Parathyroid adenoma (tissue), 2 donors: ENCODE data around the gene PRPF31.

ENCODE experiments used
- H2AFZ ChIP-seq: fragments of 300-600 bp; sonication (generic); one replicate; pipeline ENCODE4 v1.7.0; 2017; ENCODE audit warnings: antibody characterized with exemption, mild to moderate bottlenecking
- H3K27ac ChIP-seq: fragments of 300-600 bp; sonication (generic); one replicate; pipeline ENCODE4 v1.7.0; 2017
- H3K27me3 ChIP-seq: fragments of 300-600 bp; sonication (generic); one replicate; pipeline ENCODE4 v1.7.0; 2017; ENCODE audit warnings: low read length; ENCODE audit not compliant: control insufficient read depth, insufficient read depth
- H3K36me3 ChIP-seq: fragments of 300-600 bp; sonication (generic); one replicate; pipeline ENCODE4 v1.7.0; 2017; ENCODE audit warnings: low read length; ENCODE audit not compliant: control insufficient read depth, insufficient read depth
- H3K4me1 ChIP-seq: fragments of 300-600 bp; sonication (generic); one replicate; pipeline ENCODE4 v1.7.0; 2017; ENCODE audit warnings: control low read depth
- H3K4me2 ChIP-seq: fragments of 300-600 bp; sonication (generic); one replicate; pipeline ENCODE4 v1.7.0; 2017; ENCODE audit warnings: low read length
- H3K4me3 ChIP-seq: fragments of 300-600 bp; sonication (generic); one replicate; pipeline ENCODE4 v1.7.0; 2017; ENCODE audit warnings: low read depth, low read length
- H3K79me2 ChIP-seq: fragments of 300-600 bp; sonication (generic); one replicate; pipeline ENCODE4 v1.7.0; 2017; ENCODE audit warnings: control low read depth
- H3K9ac ChIP-seq: fragments of 300-600 bp; sonication (generic); one replicate; pipeline ENCODE4 v1.7.0; 2017; ENCODE audit warnings: mild to moderate bottlenecking
- H3K9me3 ChIP-seq: fragments of 300-600 bp; sonication (generic); one replicate; pipeline ENCODE4 v1.7.0; 2017; ENCODE audit warnings: low read length; ENCODE audit not compliant: control insufficient read depth
- CTCF ChIP-seq: fragments of 300-600 bp; sonication (generic); IDR thresholded peaks from one replicate; pipeline ENCODE4 v1.7.0; 2017; ENCODE audit warnings: antibody characterized with exemption, mild to moderate bottlenecking
- donor health status: primary hyperparathyroidism.

Gene PRPF31

DNA sequence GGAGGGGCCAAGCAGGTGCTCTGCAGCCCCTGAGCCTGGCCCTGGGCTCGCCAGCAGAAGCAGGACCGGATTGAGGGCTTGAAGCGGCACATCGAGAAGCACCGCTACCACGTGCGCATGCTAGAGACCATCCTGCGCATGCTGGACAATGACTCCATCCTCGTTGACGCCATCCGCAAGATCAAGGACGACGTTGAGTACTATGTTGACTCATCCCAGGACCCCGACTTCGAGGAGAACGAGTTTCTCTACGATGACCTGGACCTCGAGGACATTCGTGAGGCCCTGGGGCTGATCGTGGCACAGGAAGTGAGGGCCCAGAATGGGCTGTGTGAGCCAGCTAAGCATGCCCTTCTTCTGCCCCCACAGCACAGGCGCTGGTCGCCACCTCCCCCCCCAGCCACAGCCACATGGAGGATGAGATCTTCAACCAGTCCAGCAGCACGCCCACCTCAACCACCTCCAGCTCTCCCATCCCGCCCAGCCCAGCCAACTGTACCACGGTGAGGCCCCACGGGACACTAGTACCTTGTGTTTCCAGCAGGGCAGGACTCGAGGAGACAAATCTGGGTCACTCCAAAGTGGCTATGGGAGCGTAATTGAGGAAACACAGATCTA lies 30.1 kb downstream of the PRPF31 start:
- H3K79me2 ChIP-seq = peaks cover 4% of the 10 kb centered on the region
- H3K9me3 ChIP-seq = no peaks in the 10 kb centered on the region
- H3K4me1 ChIP-seq = no peaks in the 10 kb centered on the region
- H2AFZ ChIP-seq = no peak overlapping the region
- H3K27me3 ChIP-seq = no peaks in the 10 kb centered on the region
- no peak overlapping the region for H3K4me3 ChIP-seq
- H3K27ac ChIP-seq = no peak overlapping the region
- no peak overlapping the region for H3K9ac ChIP-seq
- H3K4me2 ChIP-seq = no peak overlapping the region
- H3K36me3 ChIP-seq = no peaks in the 10 kb centered on the region
- no peak for TF ChIP-seq CTCF

- Histone ChIP-seq H3K27me3 (no peaks in the 10 kb centered on the region), H3K4me1 (no peaks in the 10 kb centered on the region), H3K9ac (no peak overlapping the region), H2AFZ (no peak overlapping the region), H3K4me2 (no peak overlapping the region), H3K79me2 (no peaks in the 10 kb centered on the region), H3K4me3 (no peak overlapping the region), H3K9me3 (no peaks in the 10 kb centered on the region), H3K36me3 (no peaks in the 10 kb centered on the region), H3K27ac (no peak overlapping the region)
- no peak for TF ChIP-seq CTCF
Observed at GRCh38 chr19:54147676-54148075, 32.1 kb downstream of the PRPF31 start.

DNA sequence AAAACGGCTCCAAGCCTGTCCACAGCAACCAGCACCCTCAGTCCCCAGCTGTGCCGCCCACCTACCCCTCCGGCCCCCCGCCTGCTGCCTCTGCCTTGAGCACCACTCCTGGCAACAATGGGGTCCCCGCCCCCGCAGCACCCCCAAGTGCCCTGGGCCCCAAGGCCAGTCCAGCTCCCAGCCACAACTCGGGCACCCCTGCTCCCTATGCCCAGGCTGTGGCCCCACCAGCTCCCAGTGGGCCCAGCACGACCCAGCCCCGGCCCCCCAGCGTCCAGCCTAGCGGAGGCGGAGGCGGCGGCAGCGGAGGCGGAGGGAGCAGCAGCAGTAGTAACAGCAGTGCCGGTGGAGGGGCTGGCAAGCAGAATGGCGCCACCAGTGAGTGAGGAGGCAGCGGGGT lies 32.6 kb downstream of the PRPF31 start:
- Histone ChIP-seq H3K4me2 (no peak overlapping the region), H3K4me1 (no peaks in the 10 kb centered on the region), H3K4me3 (no peak overlapping the region), H3K27ac (no peak overlapping the region), H3K27me3 (no peaks in the 10 kb centered on the region), H3K79me2 (no peaks in the 10 kb centered on the region), H3K9me3 (no peaks in the 10 kb centered on the region), H3K36me3 (no peaks in the 10 kb centered on the region), H2AFZ (no peak overlapping the region), H3K9ac (no peak overlapping the region)
- TF ChIP-seq CTCF = no peak

- H3K27me3 ChIP-seq = no peaks in the 10 kb centered on the region
- H3K36me3 ChIP-seq = no peaks in the 10 kb centered on the region
- no peak for TF ChIP-seq CTCF
- H3K4me2 ChIP-seq = no peak overlapping the region
- H3K4me3 ChIP-seq = no peak overlapping the region
- H3K9ac ChIP-seq = no peak overlapping the region
- H2AFZ ChIP-seq = no peak overlapping the region
- H3K79me2 ChIP-seq = no peaks in the 10 kb centered on the region
- H3K9me3 ChIP-seq = no peaks in the 10 kb centered on the region
- H3K27ac ChIP-seq = no peak overlapping the region
- H3K4me1 ChIP-seq = no peaks in the 10 kb centered on the region
Observed at GRCh38 chr19:54149021-54149812, 33.7 kb downstream of the PRPF31 start.
